Measurements from ENCODE around the gene CCDC197.

- TF ChIP-seq POLR2A (IDR thresholded peaks at IDR 0.05; ENCODE audit: low read depth, low read length) = no peak
- TF ChIP-seq TAF1 (IDR thresholded peaks at IDR 0.05; ENCODE audit: borderline replicate concordance, low read depth, low read length) = no peak
These were observed 22.3 kb upstream of the CCDC197 start for GRCh38 chr14:93974833-93975232.
